ENCODE data around the gene POU2F2.

- TF ChIP-seq POLR2AphosphoS5 (IDR thresholded peaks at IDR 0.05; ENCODE audit: borderline replicate concordance, low read depth, low read length), result no peak
- TF ChIP-seq EZH2 (IDR thresholded peaks at IDR 0.05), result no peak
- no peak for TF ChIP-seq FOXP2 (optimal IDR thresholded peaks at IDR 0.05; ENCODE audit: control extremely low read depth, extremely low read length, insufficient read depth)
Observed at GRCh38 chr19:42153672-42154433, 21.6 kb upstream of the POU2F2 start.
